ENCODE results near the gene NLRP9.
A peak's percentile ranks its signal among the peaks of the same experiment; 100 is the strongest.

NLRP9 gene

DNA sequence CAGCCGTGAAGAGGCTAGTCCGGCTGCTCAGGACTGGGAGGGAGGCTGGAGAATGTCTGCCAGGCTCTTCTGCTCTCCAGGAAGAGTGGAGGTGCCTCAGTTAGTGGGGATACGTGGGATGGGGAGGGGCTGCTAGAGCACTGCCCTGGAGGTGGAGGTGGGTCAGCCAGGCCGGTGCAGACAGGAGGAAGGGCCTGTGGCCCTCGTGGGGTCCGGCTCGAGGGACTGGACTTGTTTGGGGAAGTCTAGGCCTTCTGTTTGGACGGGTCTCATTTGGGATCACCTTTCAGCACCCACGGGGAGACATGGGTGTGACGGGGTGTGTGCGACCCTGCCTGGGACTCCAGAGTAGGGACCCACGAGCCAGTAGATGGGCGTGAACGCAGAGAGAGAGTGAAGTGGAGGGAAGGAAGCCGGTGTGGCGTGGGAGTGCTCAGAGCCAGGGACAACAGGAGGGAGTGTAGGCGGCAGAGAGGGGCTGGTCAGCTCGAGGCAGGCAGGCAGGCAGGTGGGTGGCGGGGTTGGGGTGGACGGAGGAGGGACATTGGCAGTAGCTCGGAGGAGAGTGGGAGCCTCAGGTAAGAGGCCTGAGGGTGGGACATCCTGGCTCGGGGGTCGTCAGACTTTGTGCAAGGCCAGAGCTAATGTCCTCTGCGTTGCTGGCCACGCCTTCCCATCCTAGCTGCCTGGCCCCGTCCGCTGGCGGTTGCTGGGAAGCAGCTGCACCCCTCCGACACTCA, 51.7 kb downstream of the NLRP9 start:
- DNase-seq: no peak

DNA sequence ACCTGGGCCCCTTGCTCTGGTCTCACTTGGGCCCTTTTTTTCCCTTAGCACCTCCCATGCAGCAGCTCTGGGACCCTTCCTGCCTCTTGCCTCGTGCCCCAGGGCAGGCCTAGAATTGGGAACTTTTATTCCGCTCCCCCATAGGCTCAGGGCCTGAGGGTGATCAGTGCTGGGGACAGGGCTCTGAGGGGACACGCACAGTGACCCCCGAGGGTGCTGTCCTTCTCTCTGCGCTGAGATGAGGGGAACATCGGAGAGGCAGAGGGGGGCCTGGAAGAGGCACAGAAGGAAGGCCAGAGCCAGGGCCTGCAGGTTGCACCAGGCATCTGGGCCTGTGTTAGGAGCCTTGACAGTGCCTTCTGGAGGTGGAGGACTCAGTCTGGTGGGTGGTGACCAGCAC, 52.4 kb downstream of the NLRP9 start:
- DNase-seq: no peak

DNA sequence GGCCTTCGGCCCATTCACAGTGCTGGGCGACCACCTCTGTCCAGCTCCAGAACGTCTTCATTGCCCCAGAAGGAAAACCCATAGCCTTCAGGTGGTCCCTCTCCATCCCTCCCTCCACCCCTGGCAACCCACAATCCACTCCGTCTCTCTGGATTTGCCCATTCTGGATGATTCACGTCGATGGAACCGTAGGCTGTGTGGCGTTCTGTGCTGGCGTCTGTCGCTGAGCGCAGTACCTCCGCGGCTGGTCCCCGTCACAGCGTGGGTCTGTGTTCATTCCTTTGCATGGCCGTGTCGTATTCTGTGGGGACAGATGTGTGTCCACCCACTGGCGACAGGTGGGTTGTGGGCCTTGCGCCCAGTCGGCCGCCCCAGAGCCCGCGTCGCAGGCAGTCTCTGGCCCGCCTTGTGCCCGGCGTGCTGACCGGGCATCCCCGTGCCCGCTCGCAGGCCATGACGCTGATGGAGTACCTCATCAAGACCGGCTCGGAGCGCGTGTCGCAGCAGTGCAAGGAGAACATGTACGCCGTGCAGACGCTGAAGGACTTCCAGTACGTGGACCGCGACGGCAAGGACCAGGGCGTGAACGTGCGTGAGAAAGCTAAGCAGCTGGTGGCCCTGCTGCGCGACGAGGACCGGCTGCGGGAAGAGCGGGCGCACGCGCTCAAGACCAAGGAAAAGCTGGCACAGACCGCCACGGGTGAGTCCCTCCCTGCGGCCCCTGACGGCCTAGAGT, 53.1 kb downstream of the NLRP9 start:
- DNase-seq: no peak

DNA sequence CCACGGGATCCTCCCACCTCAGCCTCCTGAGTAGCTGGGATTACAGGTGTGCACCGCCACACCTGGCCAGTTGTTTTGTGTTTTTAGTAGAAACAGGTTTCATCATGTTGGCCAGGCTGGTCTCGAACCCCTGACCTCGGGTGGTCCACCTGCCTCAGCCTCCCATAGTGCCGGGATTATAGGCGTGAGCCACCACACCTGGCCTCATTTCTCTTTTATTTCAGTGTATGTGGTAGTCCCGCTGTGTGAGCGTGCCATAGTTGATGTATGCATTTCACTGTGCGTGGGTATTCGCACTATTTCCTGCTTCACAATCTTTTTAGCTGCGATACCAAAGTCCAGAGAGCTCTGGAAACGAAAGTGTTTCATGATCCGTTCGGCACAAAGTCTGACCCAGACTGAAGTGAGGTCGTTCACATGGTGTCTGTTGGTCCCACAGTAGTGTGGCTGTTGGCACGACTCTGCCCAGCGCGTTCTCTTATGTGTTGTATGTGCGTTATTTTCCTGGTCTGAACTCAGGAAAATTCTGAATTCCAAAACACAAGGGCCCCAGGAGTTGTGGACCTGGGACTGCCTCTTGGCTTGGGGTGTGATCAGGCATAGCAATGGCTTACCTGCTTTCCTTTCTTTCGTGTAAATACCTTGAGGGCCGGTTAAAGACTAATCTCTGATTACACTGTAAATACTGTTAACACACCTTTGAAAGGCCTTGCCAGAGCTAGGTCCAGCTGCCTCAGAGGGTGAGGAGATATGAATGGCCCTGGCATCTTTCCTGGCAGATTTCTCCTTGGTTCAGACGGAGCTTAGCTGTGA, 54.5 kb downstream of the NLRP9 start:
- no peak for DNase-seq

DNA sequence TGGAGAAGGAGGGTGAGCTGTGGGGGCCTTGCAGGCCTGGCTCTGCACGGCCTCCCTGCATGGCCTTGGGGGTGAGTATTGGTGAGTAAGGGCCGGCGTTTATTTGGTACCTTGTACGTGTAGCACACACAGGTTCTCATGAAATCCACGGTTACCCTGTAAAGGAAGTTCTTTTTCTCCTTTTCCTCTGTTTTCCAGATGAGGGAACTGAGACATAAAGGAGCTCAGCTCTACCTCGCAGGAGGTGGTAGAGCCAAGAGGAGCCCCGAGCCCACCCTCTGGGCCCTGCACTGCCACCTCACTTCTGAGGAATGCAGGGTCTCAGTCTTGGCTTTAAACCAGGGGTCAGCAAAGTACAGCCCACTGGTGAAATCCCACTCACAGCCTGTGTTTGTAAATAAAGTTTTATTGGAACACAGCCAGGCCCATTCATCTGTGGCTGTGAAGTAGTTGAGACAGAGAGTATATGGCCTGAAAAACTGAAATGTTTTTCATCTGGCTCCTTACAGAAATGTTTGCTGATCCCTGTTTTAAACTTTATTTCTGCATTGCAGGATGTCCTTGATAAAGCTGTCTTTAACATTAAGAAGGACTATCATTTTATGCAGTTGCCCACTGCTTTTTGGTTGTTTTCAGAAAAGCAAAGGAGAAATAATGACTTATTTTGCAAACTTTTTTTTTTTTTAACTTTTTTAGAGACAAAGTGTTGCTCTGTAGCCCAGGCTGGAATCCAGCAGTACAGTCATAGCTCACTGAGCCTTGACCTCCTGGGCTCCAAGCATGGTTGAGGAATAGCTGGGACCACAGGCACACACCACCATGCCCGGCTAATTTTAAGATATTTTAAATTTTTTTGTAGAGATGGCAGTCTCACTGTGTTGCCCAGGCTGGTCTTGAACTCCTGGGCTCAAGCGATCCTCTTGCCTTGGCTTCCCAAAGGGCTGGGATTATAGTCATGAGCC, 56.8 kb downstream of the NLRP9 start:
- DNase-seq: no peak

DNA sequence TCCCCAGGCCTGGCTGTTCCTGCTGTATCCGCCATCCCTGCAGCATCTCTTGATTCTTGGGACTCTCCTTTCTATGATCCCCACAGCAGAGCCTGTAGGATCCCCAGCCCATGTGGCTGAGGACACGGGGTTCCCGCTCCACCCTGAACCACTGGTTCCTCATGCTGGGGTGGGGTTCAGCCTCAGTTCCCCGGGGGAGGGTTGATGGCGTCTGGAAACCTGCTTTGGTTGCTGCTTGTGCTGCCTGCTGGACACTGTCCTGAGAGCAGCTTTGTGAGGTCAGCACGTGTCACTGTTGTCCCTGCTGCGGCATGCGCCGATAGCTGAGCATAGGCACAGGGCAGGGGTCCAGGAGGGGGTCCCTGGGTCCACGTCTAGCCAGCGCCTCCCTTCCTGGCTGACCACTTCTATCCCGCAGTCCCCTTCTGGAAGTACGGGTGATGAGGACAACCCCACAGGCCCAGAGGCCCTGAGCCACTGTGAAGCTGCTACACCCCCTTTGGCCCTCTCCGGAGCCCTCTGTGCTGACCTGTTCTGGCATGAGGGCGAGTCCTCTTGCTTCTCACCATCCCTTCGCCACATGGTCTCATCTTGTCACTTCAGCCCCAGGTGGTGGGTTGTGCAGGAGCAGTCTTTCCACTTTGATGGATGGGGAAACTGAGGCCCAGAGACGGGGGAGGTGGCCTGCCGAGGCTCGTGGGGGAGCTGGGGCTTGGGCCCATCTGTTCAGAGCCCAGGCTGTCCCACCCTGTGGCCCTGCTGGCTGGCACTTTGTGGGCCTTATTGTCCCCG, 57.7 kb downstream of the NLRP9 start:
- no peak for DNase-seq

GRCh38 chr19:55679343-55680257, 58.6 kb downstream of the NLRP9 start:
- no peak for DNase-seq

- no peak for DNase-seq
Measured at GRCh38 chr19:55678121-55678671, 60.0 kb downstream of the NLRP9 start.

DNA sequence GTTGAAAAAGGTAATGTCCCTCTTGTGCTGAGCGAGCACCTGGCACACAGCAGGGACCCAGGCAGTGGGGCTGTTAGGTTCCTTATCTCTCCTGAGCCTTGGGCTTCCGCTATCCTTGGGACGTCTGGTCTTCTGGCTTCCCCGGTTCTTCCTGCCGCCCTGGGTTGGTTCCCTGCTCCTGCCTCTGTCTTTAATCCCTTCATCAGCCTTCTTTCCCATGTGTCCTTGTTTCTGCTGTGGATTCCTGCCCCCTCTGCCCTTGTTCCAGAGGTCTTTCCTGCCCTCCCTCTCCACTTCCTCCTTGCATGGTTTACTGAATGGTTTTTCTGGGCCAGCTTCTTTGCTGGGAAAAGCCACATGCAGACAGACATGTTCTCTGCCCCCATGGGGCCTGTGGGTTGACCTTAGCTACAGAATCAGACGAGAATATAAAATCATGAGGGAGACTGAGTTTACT, 60.6 kb downstream of the NLRP9 start:
- DNase-seq: no peak

- DNase-seq: no peak
Measured at GRCh38 chr19:55676889-55677505, 61.2 kb downstream of the NLRP9 start.

- DNase-seq: no peak
Measured at GRCh38 chr19:55676383-55676782, 61.8 kb downstream of the NLRP9 start.

GRCh38 chr19:55675661-55676354, 62.4 kb downstream of the NLRP9 start:
- DNase-seq: no peak

DNA sequence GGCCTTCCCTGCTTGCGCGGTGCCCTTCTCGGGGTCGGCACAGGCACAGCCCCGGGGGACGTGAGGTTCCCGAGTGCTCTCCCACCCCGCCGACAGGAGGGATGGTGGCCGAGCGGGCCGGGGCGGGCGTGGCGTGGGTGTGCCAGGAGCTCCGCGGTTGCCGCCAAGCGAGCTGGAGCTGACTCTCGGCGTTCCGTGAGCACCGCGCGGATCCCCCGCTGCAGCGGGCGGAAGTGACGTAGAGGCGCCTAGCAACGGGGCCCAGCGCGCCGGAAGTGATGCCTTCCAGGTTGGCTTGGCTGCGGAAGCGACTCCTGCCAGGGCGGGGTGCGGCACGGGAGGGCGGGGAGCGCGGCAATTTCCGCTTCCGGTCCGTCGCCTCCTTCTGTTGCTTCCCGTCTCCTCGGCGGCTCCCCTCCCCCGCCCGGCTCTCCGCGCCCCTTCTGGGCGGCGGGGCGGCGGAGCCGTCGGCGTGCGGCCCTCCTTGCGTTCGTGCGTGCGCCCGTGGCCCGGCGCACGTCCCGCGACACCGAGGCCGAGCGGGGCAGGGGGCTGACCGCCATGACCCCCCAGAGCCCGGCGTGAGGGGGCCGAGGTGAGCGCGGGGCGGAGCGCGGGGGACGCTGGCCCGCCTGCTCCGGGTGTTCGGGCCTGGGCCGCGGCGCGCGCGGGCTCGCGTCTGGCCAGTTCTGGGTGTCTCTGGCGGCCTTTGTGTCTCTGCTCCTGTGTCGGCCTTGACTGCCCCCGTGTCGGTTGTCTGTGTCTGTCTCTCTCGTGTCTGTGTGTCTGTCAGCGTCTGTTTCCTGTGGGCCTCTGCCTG, 63.2 kb downstream of the NLRP9 start, which contains the start of gene EPN1:
EPN1 (plus strand) TSS at position 386 of the 820 bp plus-strand sequence. CDS start 3,402 bp downstream, outside the sequence.
- peak; percentile 92 for DNase-seq

GRCh38 chr19:55674459-55674840, 63.8 kb downstream of the NLRP9 start:
- DNase-seq: no peak

- DNase-seq: no peak
Measured at GRCh38 chr19:55673889-55674288, 64.3 kb downstream of the NLRP9 start.

- no peak for DNase-seq
Measured at GRCh38 chr19:55673465-55673864, 64.7 kb downstream of the NLRP9 start.

DNA sequence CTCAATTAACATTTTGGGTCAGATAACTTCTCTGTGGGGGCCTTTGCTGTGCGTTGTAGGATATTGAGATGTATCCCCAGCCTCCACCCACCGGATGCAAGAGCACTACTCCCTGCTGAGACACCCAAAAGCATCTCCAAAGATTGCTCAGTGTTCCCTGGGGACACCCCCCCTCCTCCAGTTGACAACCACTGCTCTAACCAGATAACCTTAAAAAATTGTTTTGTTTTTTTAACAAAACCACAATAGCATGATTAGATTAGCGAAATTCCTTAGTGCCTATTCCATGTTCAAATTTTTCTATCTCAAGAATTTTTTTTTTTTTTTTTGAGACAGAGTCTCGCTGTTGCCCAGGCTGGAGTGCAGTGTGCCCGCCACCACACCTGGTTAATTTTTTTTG, 65.8 kb downstream of the NLRP9 start:
- DNase-seq: no peak

DNA sequence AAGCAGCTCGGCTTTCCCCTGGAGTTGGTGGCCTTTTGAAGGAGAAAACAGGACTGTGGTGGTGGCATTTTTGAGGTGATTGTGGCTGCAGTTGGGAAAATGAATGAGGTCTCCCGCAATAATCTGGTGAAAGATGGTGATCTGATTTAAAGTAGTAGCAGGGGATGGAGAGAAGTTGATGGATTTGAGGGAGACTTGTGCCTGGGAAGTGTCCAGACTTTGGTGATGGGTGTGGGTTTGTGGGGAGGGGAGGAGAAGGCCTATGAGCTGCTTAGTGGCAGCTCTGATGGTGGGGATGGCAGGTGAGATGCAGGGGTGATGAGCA, 67.2 kb downstream of the NLRP9 start:
- DNase-seq: no peak
